ENCODE data around the gene DGKD.

Gene DGKD

GRCh38 chr2:233519787-233520611, 165.7 kb downstream of the DGKD start:
- no peak for DNase-seq

All from SHP77 (cell line).